ENCODE data around the gene RINL. TPM values are rescaled to one million over a fixed set of nuclear protein-coding genes. Genes with fewer than 3 reads are reported as not detected.

Gene RINL, protein sequence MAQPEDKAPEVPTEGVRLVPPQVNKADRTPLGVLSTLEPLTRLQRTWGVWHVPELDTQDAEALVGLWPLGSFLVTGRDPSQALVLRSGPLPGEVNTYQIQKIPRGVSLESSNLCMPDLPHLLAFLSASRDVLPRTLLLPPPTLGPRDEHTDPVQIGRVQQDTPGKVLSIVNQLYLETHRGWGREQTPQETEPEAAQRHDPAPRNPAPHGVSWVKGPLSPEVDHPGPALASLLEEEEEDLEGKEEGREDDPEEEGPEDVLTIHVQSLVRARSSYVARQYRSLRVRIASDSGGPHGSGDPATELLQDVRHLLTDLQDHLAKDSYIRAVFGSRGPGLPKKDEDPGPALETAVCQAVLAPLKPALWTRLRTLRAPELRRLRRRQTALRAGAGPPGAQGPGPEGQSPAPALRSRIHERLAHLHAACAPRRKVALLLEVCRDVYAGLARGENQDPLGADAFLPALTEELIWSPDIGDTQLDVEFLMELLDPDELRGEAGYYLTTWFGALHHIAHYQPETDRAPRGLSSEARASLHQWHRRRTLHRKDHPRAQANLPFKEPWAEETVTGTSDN
- total RNA-seq (2022; extraction: Qiagen RNA extraction; ENCODE audit: low read depth): 1.6 to 3.6 TPM (median 2.6 TPM) in 5 replicates

DNA sequence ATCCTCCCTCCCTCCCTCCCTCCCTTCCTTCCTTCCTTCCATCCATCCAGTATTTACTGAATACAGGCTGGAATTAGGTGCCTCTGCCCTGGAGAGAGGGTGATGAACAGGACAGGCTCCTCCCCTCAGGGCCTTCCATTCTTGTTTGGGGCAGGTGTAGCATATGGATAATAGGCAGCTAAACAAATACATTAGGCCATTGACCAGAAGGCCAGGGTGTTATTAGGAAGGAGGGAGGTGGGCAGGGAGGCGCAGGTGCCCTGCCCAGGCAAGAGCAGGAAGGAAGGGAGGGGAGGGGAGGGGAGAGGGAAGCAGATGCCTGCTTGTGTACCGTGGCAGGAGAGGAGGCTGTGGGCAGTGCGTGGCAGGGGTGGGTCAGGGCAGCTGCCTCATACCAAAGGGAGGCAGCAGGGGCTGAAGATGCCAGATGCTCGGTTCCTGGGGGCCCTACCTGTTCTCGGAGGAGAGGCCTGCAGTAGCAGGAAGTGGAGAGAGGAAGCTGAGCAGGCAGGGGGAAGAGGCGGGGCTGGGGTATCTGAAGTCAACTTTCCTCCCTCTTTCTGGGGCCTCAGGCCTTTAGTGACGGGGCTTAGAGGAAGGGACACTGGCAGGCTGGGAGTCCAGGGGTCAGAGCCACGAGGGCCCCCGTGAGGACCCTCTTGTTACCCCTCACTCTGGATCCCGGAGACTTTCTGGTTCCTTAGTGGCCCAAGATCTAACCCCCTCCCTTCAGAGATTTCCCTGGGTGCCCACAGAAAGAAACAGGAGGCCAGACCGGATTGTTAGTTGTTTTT, at the start of gene RINL:
TSS of gene RINL (minus strand) at position 495 of the 794 bp plus-strand sequence. CDS start 1,533 bp downstream, outside the sequence.

DNA sequence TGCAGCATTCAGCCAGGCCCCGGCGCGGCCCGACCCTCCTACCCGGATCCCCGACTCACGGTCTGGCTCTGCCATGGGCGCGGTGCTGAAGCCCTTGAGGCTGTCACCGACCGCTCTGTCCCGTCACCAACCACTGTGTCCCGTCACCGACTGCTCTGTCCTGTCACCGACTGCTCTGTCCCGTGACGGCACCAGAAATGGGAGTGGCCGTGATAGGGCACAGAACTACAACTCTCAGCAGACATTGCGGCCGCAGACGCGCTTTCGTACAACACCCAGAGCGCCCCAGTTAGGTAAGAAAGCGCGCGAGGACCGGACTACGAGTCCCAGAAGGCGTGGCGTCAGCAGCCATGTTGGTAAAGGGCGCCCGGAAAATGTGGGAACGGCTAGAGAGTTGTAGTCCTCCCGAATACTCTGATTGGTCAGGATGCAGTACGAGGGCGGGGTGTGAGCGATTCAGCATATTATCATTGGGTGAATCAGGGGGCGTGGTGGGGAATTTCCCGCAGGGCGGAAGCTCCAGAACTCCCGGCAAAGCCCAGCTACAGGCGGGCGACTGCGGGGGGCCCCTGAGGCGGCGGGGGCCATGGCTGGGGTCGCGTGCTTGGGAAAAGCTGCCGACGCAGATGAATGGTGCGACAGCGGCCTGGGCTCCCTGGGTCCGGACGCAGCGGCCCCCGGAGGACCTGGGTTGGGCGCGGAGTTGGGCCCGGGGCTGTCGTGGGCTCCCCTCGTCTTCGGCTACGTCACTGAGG, 21.5 kb upstream of the RINL start, which contains the start of the genes NFKBIB and SIRT2:
TSS of gene NFKBIB (plus strand) at position 523 of the 755 bp plus-strand sequence. CDS start at position 587, 64 bp downstream.
TSS of gene SIRT2 (minus strand) at position 172 of the 755 bp plus-strand sequence. CDS start at position 75, 97 bp downstream.

DNA sequence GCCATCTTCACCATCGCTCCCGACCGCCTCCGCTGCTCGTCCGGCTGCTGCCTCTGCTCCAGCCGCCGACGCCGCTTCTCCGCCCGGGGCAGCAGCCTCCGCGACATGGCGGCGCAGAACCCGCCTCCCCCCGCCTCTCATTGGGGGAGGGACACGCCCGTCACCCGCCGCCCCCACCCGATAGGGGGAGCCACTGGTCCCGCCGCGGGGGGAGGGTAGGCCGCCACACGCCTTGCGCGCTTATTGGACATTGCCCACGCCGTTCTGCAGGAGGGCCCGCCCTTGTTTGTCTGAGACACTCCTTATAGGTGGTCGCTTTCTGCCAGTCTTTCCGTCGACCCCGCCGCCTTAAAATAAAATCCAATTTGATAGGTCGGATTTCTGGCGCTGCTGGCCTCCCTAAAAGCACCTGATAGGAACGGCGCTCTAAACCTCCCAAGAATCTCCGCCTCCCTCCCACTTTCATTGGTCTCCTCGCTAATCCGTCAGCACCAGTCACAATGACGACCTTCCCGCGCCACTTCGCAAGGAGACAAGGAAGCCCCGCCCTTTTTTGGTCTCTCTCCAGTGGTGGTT, 28.1 kb downstream of the RINL start, which contains the start of gene HNRNPL:
TSS of gene HNRNPL (minus strand) at position 127 of the 576 bp plus-strand sequence. CDS start at position 107, 20 bp downstream.

Other genes starting within 250 kb of the RINL start
- 751 to 1,254 TPM (median 1,147 TPM) in 5 replicates for gene ACTN4, start 230.6 kb downstream of the RINL start, total RNA-seq (2022; extraction: Qiagen RNA extraction; ENCODE audit: low read depth)
- 4.2 to 6.0 TPM (median 5.6 TPM) in 5 replicates for gene CAPN12, start 133.8 kb downstream of the RINL start, total RNA-seq (2022; extraction: Qiagen RNA extraction; ENCODE audit: low read depth)
- 1.3 TPM in 1 of 5 replicates, not detected in the others for gene LGALS7, start 104.8 kb downstream of the RINL start, total RNA-seq (2022; extraction: Qiagen RNA extraction; ENCODE audit: low read depth)
- gene LGALS7B, start 89.1 kb downstream of the RINL start, total RNA-seq (2022; extraction: Qiagen RNA extraction; ENCODE audit: low read depth): 0.56 to 0.58 TPM in 2 of 5 replicates, not detected in the others
- gene LGALS4, start 65.3 kb downstream of the RINL start, total RNA-seq (2022; extraction: Qiagen RNA extraction; ENCODE audit: low read depth): 0.35 to 1.8 TPM (median 0.45 TPM) in 5 replicates
- 276 to 372 TPM (median 288 TPM) in 5 replicates for gene ECH1, start 46.5 kb downstream of the RINL start, total RNA-seq (2022; extraction: Qiagen RNA extraction; ENCODE audit: low read depth)
- 305 to 358 TPM (median 332 TPM) in 5 replicates for gene HNRNPL, start 28.3 kb downstream of the RINL start, total RNA-seq (2022; extraction: Qiagen RNA extraction; ENCODE audit: low read depth)
- 28.3 to 37.7 TPM (median 35.8 TPM) in 5 replicates for gene SIRT2, start 21.3 kb upstream of the RINL start, total RNA-seq (2022; extraction: Qiagen RNA extraction; ENCODE audit: low read depth)
- 58.8 to 116 TPM (median 98.0 TPM) in 5 replicates for gene NFKBIB, start 21.7 kb upstream of the RINL start, total RNA-seq (2022; extraction: Qiagen RNA extraction; ENCODE audit: low read depth)
- gene CCER2, start 33.9 kb upstream of the RINL start, total RNA-seq (2022; extraction: Qiagen RNA extraction; ENCODE audit: low read depth): 0.37 to 0.77 TPM (median 0.52 TPM) in 4 of 5 replicates, not detected in the other
- gene SARS2, start 52.5 kb upstream of the RINL start, total RNA-seq (2022; extraction: Qiagen RNA extraction; ENCODE audit: low read depth): 52.7 to 58.8 TPM (median 54.7 TPM) in 5 replicates
- 222 to 326 TPM (median 280 TPM) in 5 replicates for gene MRPS12, start 52.7 kb upstream of the RINL start, total RNA-seq (2022; extraction: Qiagen RNA extraction; ENCODE audit: low read depth)
- 64.1 to 85.5 TPM (median 79.4 TPM) in 5 replicates for gene FBXO17, start 97.5 kb upstream of the RINL start, total RNA-seq (2022; extraction: Qiagen RNA extraction; ENCODE audit: low read depth)
- gene FBXO27, start 154.3 kb upstream of the RINL start, total RNA-seq (2022; extraction: Qiagen RNA extraction; ENCODE audit: low read depth): 2.8 to 4.4 TPM (median 3.9 TPM) in 5 replicates
- 0.06 to 0.13 TPM (median 0.08 TPM) in 4 of 5 replicates, not detected in the other for gene ACP7, start 206.1 kb upstream of the RINL start, total RNA-seq (2022; extraction: Qiagen RNA extraction; ENCODE audit: low read depth)
- 91.5 to 118 TPM (median 110 TPM) in 5 replicates for gene PAK4, start 247.5 kb upstream of the RINL start, total RNA-seq (2022; extraction: Qiagen RNA extraction; ENCODE audit: low read depth)